IMR-90 (cell line): ENCODE measurements around the gene PHOX2A. TPM values are rescaled to one million over a fixed set of nuclear protein-coding genes. Genes with fewer than 3 reads are reported as not detected.

Source experiments
- ATAC-seq: fragments of 200-7000 bp; cut with Tn5 transposase; 2 replicates; pipeline ENCODE4 v1.9.1; 2020; ENCODE audit warnings: low read depth, mild to moderate bottlenecking, moderate library complexity
- BruUV-seq: library from RNA; stranded (reverse); fragments of 400-500 nt; replicated peaks from 2 replicates; lab custom pipeline; 2021; lab: Mats Ljungman, UMichigan
- CTCF ChIA-PET: fragments of 300-600 bp; formaldehyde crosslinking; extraction: SDS; loops from one replicate; lab custom pipeline; 2021; ENCODE audit warnings: antibody characterized with exemption; lab: Yijun Ruan, JAX
- POLR2A ChIA-PET: fragments of 300-600 bp; sonication (Branson Sonifier 250); formaldehyde crosslinking; loops from one replicate; lab custom pipeline; 2022; ENCODE audit warnings: antibody characterized with exemption; ENCODE audit not compliant: unreplicated experiment; lab: Charles Lee
- DNase-seq: peaks from one replicate; pipeline ENCODE4 v3.0.0; 2013
- H2AFZ ChIP-seq: replicated peaks from 2 replicates; pipeline ENCODE3; 2013; ENCODE audit warnings: low read length, mild to moderate bottlenecking; ENCODE audit not compliant: poor library complexity
- H2AK5ac ChIP-seq: 2 replicates; pipeline ENCODE4 v1.6.1; 2013; ENCODE audit warnings: low read depth, low read length, inconsistent platforms
- H2AK9ac ChIP-seq: replicated peaks from 2 replicates; pipeline ENCODE3; 2013; ENCODE audit warnings: mild to moderate bottlenecking, low read depth, low read length, moderate library complexity; ENCODE audit not compliant: poor library complexity
- H2BK120ac ChIP-seq: 2 replicates; pipeline ENCODE4 v1.6.1; 2013; ENCODE audit warnings: low read depth, low read length, inconsistent platforms
- H2BK15ac ChIP-seq: 3 replicates; pipeline ENCODE4 v1.6.1; 2013; ENCODE audit warnings: low read depth, low read length, inconsistent platforms
- H2BK20ac ChIP-seq: 2 replicates; pipeline ENCODE4 v1.6.1; 2013; ENCODE audit warnings: low read depth, mild to moderate bottlenecking, inconsistent platforms, low read length, moderate library complexity
- H2BK5ac ChIP-seq: 2 replicates; pipeline ENCODE4 v1.6.1; 2013; ENCODE audit warnings: mild to moderate bottlenecking, low read depth, low read length, inconsistent platforms; ENCODE audit not compliant: poor library complexity, severe bottlenecking
- H3K14ac ChIP-seq: replicated peaks from 2 replicates; pipeline ENCODE4 v1.6.1; 2013; ENCODE audit warnings: low read depth, low read length, inconsistent platforms
- H3K18ac ChIP-seq: 2 replicates; pipeline ENCODE4 v1.6.1; 2013; ENCODE audit warnings: low read depth, low read length, control low read depth
- H3K23ac ChIP-seq: 2 replicates; pipeline ENCODE4 v1.6.1; 2013; ENCODE audit warnings: low read depth, low read length, inconsistent platforms
- H3K27ac ChIP-seq: 2 replicates; pipeline ENCODE4 v1.5.1; 2013; ENCODE audit warnings: mild to moderate bottlenecking, control low read depth, low read length; ENCODE audit not compliant: insufficient read depth
- H3K27me3 ChIP-seq: 2 replicates; pipeline ENCODE4 v1.6.1; 2013; ENCODE audit warnings: low read length; ENCODE audit not compliant: control insufficient read depth, insufficient read depth
- H3K36me3 ChIP-seq: 2 replicates; pipeline ENCODE4 v1.6.1; 2013; ENCODE audit warnings: low read length, mixed read lengths; ENCODE audit not compliant: control insufficient read depth, insufficient read depth
- H3K4ac ChIP-seq: 2 replicates; pipeline ENCODE4 v1.6.1; 2013; ENCODE audit warnings: low read depth, low read length, inconsistent platforms
- H3K4me1 ChIP-seq: 2 replicates; pipeline ENCODE4 v1.6.1; 2013; ENCODE audit warnings: low read length, mixed read lengths; ENCODE audit not compliant: control insufficient read depth, insufficient read depth
- H3K4me2 ChIP-seq: 2 replicates; pipeline ENCODE4 v1.6.1; 2013; ENCODE audit warnings: low read depth, mild to moderate bottlenecking, control low read depth, low read length, moderate library complexity
- H3K4me3 ChIP-seq: 2 replicates; pipeline ENCODE4 v1.5.1; 2013; ENCODE audit warnings: low read depth, mild to moderate bottlenecking, control low read depth, low read length, moderate library complexity; ENCODE audit not compliant: insufficient read depth
- H3K56ac ChIP-seq: 2 replicates; pipeline ENCODE4 v1.6.1; 2013; ENCODE audit warnings: low read length, inconsistent platforms; ENCODE audit not compliant: insufficient read depth; ENCODE audit errors: extremely low read depth
- H3K79me1 ChIP-seq, 2 experiments: 2 replicates each; pipeline ENCODE4 v1.6.1; 2013; ENCODE audit warnings: low read length in 2 of 2, inconsistent platforms in 1 of 2, low read depth in 1 of 2
- H3K9ac ChIP-seq: 2 replicates; pipeline ENCODE4 v1.6.1; 2013; ENCODE audit warnings: low read depth, low read length, control low read depth
- H3K9me1 ChIP-seq: 2 replicates; pipeline ENCODE4 v1.6.1; 2013; ENCODE audit warnings: low read length, inconsistent platforms; ENCODE audit not compliant: insufficient read depth
- H3K9me3 ChIP-seq: 2 replicates; pipeline ENCODE4 v1.6.1; 2013; ENCODE audit warnings: low read length; ENCODE audit not compliant: control insufficient read depth, insufficient read depth
- H4K20me1 ChIP-seq: 2 replicates; pipeline ENCODE4 v1.6.1; 2013; ENCODE audit warnings: low read length, inconsistent platforms; ENCODE audit not compliant: insufficient read depth
- H4K5ac ChIP-seq: 2 replicates; pipeline ENCODE4 v1.6.1; 2013; ENCODE audit warnings: mild to moderate bottlenecking, low read depth, low read length, control low read depth
- H4K8ac ChIP-seq, 2 experiments: 2 replicates each; pipeline ENCODE4 v1.6.1; 2013; ENCODE audit warnings: low read depth in 2 of 2, low read length in 2 of 2, control low read depth in 1 of 2, inconsistent platforms in 1 of 2
- H4K91ac ChIP-seq: 2 replicates; pipeline ENCODE4 v1.6.1; 2013; ENCODE audit warnings: low read depth, low read length, inconsistent platforms; ENCODE audit not compliant: insufficient read depth
- BHLHE40 ChIP-seq: fragments of 150-350 bp; IDR thresholded peaks from 2 replicates; pipeline ENCODE4 v1.6.1; 2016; ENCODE audit warnings: mild to moderate bottlenecking, low read depth, low read length
- CEBPB ChIP-seq: IDR thresholded peaks from 2 replicates; pipeline ENCODE4 v1.6.1; 2012; ENCODE audit warnings: low read depth, low read length, improper control_type of control experiment
- ELK1 ChIP-seq: fragments of 150-350 bp; IDR thresholded peaks from 2 replicates; pipeline ENCODE4 v1.6.1; 2016; ENCODE audit warnings: low read depth, mild to moderate bottlenecking, low read length, moderate library complexity, borderline replicate concordance
- MAFK ChIP-seq: IDR thresholded peaks from 2 replicates; pipeline ENCODE4 v1.6.1; 2012; ENCODE audit warnings: low read depth, low read length, improper control_type of control experiment
- POLR2A ChIP-seq: IDR thresholded peaks from 2 replicates; pipeline ENCODE4 v1.6.1; 2012; ENCODE audit warnings: mild to moderate bottlenecking, low read depth, low read length
- WGBS, 2 experiments: methylation state at CpG; one replicate each; pipeline versions ENCODE4 v1.1.5 to v1.1.7; 2013; ENCODE audit warnings: missing lambda C conversion rate in 2 of 2; ENCODE audit not compliant: insufficient read length in 1 of 2; ENCODE audit errors: extremely low coverage in 2 of 2; 5-methylcytosine and 5-hydroxymethylcytosine counted together
- dilution Hi-C: fragments of 300-500 bp; cut with HindIII; formaldehyde crosslinking; loops from one replicate; pipeline ENCODE4 v1.14.3; 2018; ENCODE audit warnings: low sequenced_read_pairs; ENCODE audit not compliant: unreplicated experiment
- in situ Hi-C: fragments of 300-500 bp; cut with MboI; formaldehyde crosslinking; loops from 3 replicates; pipeline ENCODE4 v1.14.3; 2019; ENCODE audit warnings: low sequenced_read_pairs, inconsistent platforms, mixed read lengths
- intact Hi-C: fragments of 100-400 bp; cut with micrococcal nuclease; formaldehyde crosslinking; loops from 2 replicates; pipeline ENCODE4 v1.10.0; 2022
- polyA plus RNA-seq, 3 experiments: library from polyadenylated mRNA; depleted of rRNA; stranded (reverse); fragments of >200 nt; gene quantifications; 2 replicates each; pipeline ENCODE4 v1.2.3, GENCODE V29; 2012; ENCODE audit warnings: low replicate concordance in 1 of 3
- total RNA-seq: library from RNA; depleted of rRNA; stranded (reverse); fragments of >200 nt; gene quantifications from 2 replicates; pipeline ENCODE4 v1.2.3, GENCODE V29; 2012

The PHOX2A gene
- total and polyA plus RNA-seq, 2 of the 4 experiments (the other 2 are of a cell fraction), result not detected

- no peak overlapping the region for H3K27ac ChIP-seq
- no peak overlapping the region for H2BK20ac ChIP-seq
- 4% methylated on average over 11 of the region's 25 CpGs; no CpG with 5 or more reads in 1 of the 2 experiments for WGBS, 2 experiments
- H3K9ac ChIP-seq, result no peak overlapping the region
- BruUV-seq, result no TSS peak
- no peak overlapping the region for H3K14ac ChIP-seq
- H2BK15ac ChIP-seq, result no peak overlapping the region
- peak; percentile 38 for DNase-seq
- no peak overlapping the region for H3K18ac ChIP-seq
- ATAC-seq, result peak; percentile 63
- no peak overlapping the region for H4K5ac ChIP-seq
- H4K91ac ChIP-seq, result no peak overlapping the region
- POLR2A ChIA-PET, result no interaction called here
- H3K27me3 ChIP-seq, result peaks cover 39% of the 10 kb centered on the region
- peak overlapping the region; percentile 52; the same call in 1 of the 2 replicates for H2AK5ac ChIP-seq
- no peak overlapping the region for H2BK120ac ChIP-seq
- H2AFZ ChIP-seq, result peak overlapping the region; percentile 84
- CTCF ChIA-PET, result no interaction called here
- H2BK5ac ChIP-seq, result no peak overlapping the region
- peaks cover 2% of the 10 kb centered on the region; the same call in 1 of the 2 replicates for H3K4me1 ChIP-seq
- intact Hi-C loops (loop anchor here (2.0 kb wide), 2 partner anchors 113 to 191 kb away; no protein-coding TSS in a partner anchor), in situ Hi-C loops (loop anchor here (5.0 kb wide), 1 partner anchor 212 kb away; no protein-coding TSS in a partner anchor), dilution Hi-C loops (no loop called here)
- peak overlapping the region; percentile 8 for H3K4ac ChIP-seq
- no peak overlapping the region for H3K56ac ChIP-seq
- H3K9me3 ChIP-seq, result peaks cover 2% of the 10 kb centered on the region; the same call in 1 of the 2 replicates
- H2AK9ac ChIP-seq, result peak overlapping the region; percentile 94
- H3K4me2 ChIP-seq, result peak overlapping the region; percentile 71
- H4K8ac ChIP-seq, result no peak overlapping the region; a peak in 1 of 4 replicates
- no peaks in the 10 kb centered on the region; a peak in 1 of 4 replicates for H3K79me1 ChIP-seq
- H4K20me1 ChIP-seq, result peaks cover 37% of the 10 kb centered on the region
- peaks cover 34% of the 10 kb centered on the region for H3K36me3 ChIP-seq
- TF ChIP-seq POLR2A, result no peak
- no peak for TF ChIP-seq BHLHE40
- TF ChIP-seq MAFK, result no peak
- no peak for TF ChIP-seq ELK1
- no peak for TF ChIP-seq CEBPB
- H3K4me3 ChIP-seq, result no peak overlapping the region
- H3K23ac ChIP-seq, result peak overlapping the region; percentile 48; the same call in 1 of the 2 replicates
- H3K9me1 ChIP-seq, result no peaks in the 10 kb centered on the region
Observed at GRCh38 chr11:72239313-72239848, 4.6 kb downstream of the PHOX2A start.
